GM12874 (cell line): Measurements from ENCODE around the gene PAIP2.

Experiments
- CTCF ChIP-seq: IDR thresholded peaks from 2 replicates; pipeline ENCODE4 v1.5.1; 2011; ENCODE audit warnings: low read depth, mild to moderate bottlenecking, control low read depth, low read length, moderate library complexity; ENCODE audit not compliant: insufficient read depth

Gene PAIP2

GRCh38 chr5:139341187-139341688, 416 bp upstream of the PAIP2 start:
- no peak for TF ChIP-seq CTCF

GRCh38 chr5:139342423-139342723, 719 bp downstream of the PAIP2 start:
- TF ChIP-seq CTCF, result no peak

- no peak for TF ChIP-seq CTCF
These were observed 1.8 kb downstream of the PAIP2 start for GRCh38 chr5:139343476-139343875.

- TF ChIP-seq CTCF, result no peak
These were observed 2.5 kb downstream of the PAIP2 start for GRCh38 chr5:139344177-139344576.

GRCh38 chr5:139354186-139354585, 12.5 kb downstream of the PAIP2 start:
- TF ChIP-seq CTCF, result no peak

- TF ChIP-seq CTCF, result no peak
These were observed 16.4 kb downstream of the PAIP2 start for GRCh38 chr5:139358064-139358463.

- TF ChIP-seq CTCF, result no peak
These were observed 18.7 kb downstream of the PAIP2 start for GRCh38 chr5:139360384-139360783.
